Left cardiac atrium (tissue), 4 donors: Measurements from ENCODE around the gene SUGCT. TPM values are rescaled to one million over a fixed set of nuclear protein-coding genes. Genes with fewer than 3 reads are reported as not detected.
"Not testable (repeated sequence)": the region's sequence is repeated elsewhere in the genome, so short reads cannot be mapped to it uniquely, and the experiment has no call there.

Experiments used
- ATAC-seq, 2 donors: fragments of 200-7000 bp; cut with Tn5 transposase; one replicate each; pipeline ENCODE4 v1.9.1; 2020; ENCODE audit warnings: mild to moderate bottlenecking in 2 of 2, moderate library complexity in 2 of 2
- DNase-seq: peaks from one replicate; pipeline ENCODE4 v3.0.0-alpha.2; 2020
- intact Hi-C, 2 donors: fragments of 100-400 bp; cut with DNase I; formaldehyde crosslinking; loops; one replicate each; pipeline versions ENCODE4 v1.14.1 to v1.15.1; 2022 to 2023
- total RNA-seq, 2 donors: library from RNA; stranded (reverse); fragmentation: NEBNext Ultra II Directional; extraction: Animal tissue kit (Norgen Biotek cat#: 25700); gene quantifications; one replicate each; pipeline ENCODE4 v1.2.1, GENCODE V29; 2021
- donor health status: DM: no; HTN: yes; CAD: no.
- donor health status: DM: no; HTN: yes; CAD: no; lungs with severe emphysema.
- donor health status: DM: yes; HTN: yes; CAD: no.
- donor health status: Dilated cardiomyopathy.

Gene SUGCT
- total RNA-seq, 2 donors from 2014 or later, result 4.1 to 4.4 TPM

- intact Hi-C loops, result no loop called here
- DNase-seq (no peak), ATAC-seq (no peak)
These were observed 514.4 kb downstream of the SUGCT start for GRCh38 chr7:40649247-40649646.

DNA sequence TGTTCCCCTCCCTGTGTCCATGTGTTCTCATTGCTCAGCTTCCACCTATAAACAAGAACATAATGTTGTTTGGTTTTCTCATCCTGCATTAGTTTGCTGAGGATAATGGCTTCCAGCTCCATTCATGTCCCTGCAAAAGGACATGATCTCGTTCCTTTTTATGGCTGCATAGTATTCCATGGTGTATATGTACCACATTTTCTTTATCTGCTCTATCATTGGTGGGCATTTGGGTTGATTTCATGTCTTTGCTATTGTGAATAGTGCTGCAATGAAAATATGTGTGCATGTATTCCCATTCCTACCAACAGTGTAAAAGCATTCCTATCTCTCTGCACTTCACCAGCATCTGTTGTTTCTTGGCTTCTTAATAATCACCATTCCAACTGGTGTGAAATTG lies 516.1 kb downstream of the SUGCT start:
- DNase-seq, ATAC-seq: not testable (repeated sequence)

GRCh38 chr7:40654171-40654570 lies 519.4 kb downstream of the SUGCT start:
- no peak for DNase-seq
- intact Hi-C loops, result no loop called here

More for the DNA sequence above, 516.1 kb downstream of the SUGCT start:
- intact Hi-C loops, result not testable (repeated sequence)

GRCh38 chr7:40655426-40655825 lies 520.6 kb downstream of the SUGCT start:
- intact Hi-C loops, result no loop called here
- ATAC-seq (no peak), DNase-seq (no peak)

More at GRCh38 chr7:40654171-40654570, 519.4 kb downstream of the SUGCT start:
- ATAC-seq, result no peak

DNA sequence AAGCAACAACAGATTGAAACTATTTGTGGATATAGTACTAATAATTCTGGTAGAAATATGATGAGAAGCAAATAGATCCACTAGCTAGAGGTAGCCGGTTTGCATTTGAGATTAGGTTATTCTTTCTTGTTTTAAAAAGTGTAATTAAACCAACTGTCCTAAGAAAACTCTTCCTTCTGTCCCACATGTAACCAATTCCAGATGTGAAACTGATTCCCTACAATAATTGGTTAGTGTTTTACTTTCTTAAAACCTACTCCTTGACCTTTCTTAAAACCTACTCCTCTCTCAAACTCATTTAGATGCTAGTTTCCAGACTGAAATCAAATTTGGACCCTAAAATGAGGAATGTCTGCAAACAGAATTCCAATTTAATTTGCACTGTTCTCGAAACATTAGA lies 521.5 kb downstream of the SUGCT start:
- intact Hi-C loops, result no loop called here
- ATAC-seq (no peak), DNase-seq (no peak)

DNA sequence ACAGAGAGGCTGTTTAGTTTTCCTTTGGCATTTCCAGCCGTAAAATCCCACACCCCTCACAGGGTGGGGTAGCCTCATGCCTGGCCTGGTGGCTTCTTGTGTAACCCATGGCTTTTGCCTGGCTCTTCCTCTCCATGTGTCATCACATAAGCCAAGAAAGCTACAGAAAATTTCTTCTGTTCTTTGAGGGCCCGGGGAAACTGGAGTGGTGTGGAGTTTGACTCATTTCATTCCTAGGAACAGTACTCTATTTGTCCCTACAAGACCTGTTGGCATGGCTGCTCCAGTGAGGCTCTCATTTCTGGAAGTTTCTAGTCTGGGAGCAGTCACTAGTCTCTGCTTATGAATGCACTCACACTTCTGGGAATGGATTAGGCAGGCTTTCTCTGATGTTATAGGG lies 523.9 kb downstream of the SUGCT start:
- DNase-seq (no peak), ATAC-seq (no peak)
- intact Hi-C loops, result no loop called here

GRCh38 chr7:40659231-40659630 lies 524.4 kb downstream of the SUGCT start:
- DNase-seq, result no peak
- intact Hi-C loops, result no loop called here
- peak; percentile 70 to 86 for ATAC-seq

- intact Hi-C loops, result no loop called here
- no peak for DNase-seq
- ATAC-seq, result no peak
These were observed 538.5 kb downstream of the SUGCT start for GRCh38 chr7:40673285-40673684.

DNA sequence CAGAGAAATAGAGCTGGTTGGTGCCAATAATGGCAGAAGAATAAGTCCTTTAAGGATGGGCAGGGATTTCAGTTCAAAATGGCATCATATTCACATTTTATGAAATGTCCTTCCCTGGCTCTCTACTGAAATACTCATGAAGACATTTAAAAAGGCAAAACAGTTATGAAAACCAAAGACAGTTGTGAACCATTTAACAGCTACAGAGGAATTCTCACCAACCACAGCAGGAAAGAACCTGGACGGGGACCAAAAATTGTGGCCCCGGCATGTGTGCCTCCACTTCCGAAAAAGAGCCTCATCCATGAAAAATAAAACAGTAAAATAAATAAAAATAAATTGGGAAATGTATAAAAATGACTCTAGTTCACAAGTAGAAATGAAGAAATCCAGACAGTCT lies 539.5 kb downstream of the SUGCT start:
- ATAC-seq (no peak), DNase-seq (no peak)
- intact Hi-C loops, result no loop called here

DNA sequence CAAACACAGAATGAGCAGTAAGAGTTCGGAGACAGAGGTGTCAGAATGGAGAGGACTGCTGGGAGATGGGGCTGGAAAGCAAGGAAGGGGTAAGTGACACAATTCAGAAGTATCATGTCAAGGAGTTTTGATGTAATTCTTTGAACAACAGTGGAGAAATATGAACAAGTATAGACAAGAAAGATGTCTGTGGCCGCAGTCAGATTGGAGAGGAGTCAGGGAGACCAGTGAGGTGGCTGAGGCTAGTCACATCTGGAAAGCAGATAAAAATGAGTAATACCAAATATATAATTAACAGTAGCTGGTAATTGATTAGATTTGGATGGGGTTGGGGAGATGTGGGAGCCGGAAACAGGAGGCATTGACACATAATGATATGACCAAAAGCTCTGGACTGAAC lies 540.9 kb downstream of the SUGCT start:
- intact Hi-C loops, result no loop called here
- ATAC-seq (no peak), DNase-seq (no peak)

DNA sequence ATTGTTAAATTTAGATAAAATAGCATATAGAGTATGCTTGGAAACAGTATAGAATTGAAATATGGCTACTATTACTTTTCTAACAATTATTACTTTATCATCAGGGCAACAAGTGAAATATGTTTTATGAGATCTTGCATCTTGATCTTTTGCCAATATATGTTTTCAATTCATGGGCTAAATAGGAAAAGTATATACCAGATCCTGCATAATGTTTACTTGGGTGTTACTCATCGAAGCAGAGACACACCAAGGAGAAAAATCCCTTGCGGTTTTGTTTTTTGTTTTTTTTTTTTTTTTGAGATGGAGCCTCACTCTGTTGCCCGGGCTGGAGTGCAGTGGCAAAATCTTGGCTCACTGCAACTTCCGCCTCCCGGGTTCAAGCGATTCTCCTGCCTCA lies 541.4 kb downstream of the SUGCT start:
- no peak for DNase-seq
- no peak for ATAC-seq
- intact Hi-C loops, result no loop called here

DNA sequence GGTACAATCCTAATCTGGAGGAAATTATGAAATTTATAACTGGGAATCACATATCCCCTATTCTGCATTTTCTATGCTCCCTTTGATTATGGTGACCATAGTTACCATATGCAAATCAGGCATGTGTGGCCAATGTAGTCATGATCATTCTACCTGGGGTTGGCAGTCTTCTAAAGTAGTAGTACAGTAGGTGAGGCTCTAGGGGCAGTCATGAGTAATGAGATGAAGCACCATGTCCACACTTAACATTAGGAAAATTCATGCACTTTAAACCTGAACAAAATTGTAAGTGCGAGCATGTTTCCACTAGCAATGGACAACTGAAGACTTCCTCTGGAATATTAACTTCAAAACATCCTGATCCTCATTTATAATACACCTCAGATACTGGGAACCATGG lies 545.9 kb downstream of the SUGCT start:
- ATAC-seq (no peak), DNase-seq (no peak)
- intact Hi-C loops, result no loop called here

DNA sequence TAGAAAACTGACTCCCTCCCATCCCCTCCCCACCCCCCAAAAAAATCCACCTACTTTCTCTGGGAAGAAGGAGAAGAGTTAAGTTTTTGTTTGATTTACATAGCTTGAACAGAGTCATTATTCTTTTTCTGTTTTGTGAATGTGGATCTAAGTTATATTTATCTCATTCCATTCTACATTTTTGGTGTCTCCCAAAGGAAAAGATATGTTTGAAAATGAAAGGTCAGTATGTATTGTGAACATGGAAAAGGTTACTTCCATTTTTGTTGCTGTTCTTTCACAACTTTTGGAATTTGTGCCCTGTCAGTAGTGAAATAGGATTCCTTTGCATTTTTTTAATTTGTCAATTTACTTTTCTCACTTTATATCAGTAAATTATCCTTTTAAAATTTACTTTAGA lies 547.9 kb downstream of the SUGCT start:
- intact Hi-C loops, result no loop called here
- no peak for ATAC-seq
- no peak for DNase-seq

GRCh38 chr7:40694026-40694809 lies 559.4 kb downstream of the SUGCT start:
- DNase-seq (no peak), ATAC-seq (no peak)
- intact Hi-C loops, result no loop called here

DNA sequence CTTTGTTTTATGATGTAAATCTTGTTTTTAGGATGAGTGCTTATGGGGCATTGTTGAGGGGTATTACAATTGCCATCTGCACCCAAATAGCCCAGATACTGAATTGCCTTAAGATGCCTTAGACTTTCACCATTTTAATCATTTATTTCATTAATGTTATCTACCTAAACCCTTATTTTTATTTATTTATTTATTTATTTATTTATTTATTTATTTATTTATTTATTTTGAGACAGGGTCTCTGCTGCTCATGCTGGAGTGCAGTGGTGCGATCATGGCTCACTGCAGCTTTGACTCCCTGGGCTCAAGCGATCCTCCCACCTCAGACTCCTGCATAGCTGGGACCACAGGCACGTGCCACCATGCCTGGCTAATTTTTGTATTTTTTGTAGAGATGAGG lies 560.2 kb downstream of the SUGCT start:
- intact Hi-C loops, result no loop called here
- ATAC-seq, result no peak
- DNase-seq, result no peak

- no peak for DNase-seq
These were observed 562.8 kb downstream of the SUGCT start for GRCh38 chr7:40697653-40698052.

DNA sequence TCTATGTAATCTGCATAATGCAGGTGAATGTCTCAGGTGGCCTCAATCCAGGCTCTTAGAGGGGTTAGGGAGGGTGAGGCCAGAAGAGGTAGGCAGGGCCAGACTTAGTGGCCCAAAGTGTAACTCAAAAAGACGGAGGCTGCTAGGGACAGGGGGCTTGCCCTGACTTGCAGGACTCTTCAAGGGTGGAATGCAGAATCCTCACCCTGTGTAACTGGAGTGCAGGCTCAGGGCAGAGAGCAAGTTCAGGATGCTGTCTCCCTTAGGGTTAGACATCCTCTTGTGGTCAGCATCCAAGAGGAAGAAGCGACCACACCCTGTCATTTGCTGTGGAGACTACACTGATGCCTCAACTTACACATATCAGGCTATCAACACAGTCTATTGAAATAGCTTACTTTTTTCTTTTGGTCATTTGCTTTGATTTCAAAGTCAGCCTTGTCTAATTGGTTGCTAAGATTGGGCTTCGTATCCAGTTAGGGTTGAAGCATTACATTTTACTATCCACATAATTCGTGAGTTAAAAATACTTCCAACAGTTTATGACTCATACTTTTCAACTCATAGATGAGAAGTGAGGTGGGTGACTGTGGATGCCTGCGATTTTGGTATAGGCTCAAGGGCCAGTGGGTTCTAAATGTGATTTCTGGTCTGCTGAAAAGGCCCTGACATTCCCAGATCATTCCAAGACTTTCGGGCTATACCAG lies 563.6 kb downstream of the SUGCT start:
- intact Hi-C loops, result no loop called here
- DNase-seq (no peak), ATAC-seq (no peak)

More at GRCh38 chr7:40697653-40698052, 562.8 kb downstream of the SUGCT start:
- no peak for ATAC-seq
- intact Hi-C loops, result no loop called here

DNA sequence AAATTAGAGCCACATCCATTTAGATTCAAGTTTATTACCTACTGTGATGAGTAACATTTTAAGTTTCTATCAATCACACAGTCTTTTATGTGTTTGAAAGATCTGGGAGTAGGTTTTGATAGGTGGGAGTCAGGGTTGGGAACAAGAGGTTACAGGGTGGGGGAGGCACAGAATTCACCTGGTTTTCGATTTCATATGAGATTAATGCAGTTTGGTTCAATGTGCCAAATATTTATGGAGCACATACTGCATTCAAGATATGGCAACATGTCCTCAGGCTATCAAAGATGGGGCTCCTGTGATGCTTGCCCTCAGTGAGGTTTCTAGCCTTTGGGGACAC lies 564.1 kb downstream of the SUGCT start:
- ATAC-seq (no peak), DNase-seq (no peak)
- intact Hi-C loops, result no loop called here

- no peak for ATAC-seq
- intact Hi-C loops, result no loop called here
- no peak for DNase-seq
These were observed 566.0 kb downstream of the SUGCT start for GRCh38 chr7:40700653-40701421.

DNA sequence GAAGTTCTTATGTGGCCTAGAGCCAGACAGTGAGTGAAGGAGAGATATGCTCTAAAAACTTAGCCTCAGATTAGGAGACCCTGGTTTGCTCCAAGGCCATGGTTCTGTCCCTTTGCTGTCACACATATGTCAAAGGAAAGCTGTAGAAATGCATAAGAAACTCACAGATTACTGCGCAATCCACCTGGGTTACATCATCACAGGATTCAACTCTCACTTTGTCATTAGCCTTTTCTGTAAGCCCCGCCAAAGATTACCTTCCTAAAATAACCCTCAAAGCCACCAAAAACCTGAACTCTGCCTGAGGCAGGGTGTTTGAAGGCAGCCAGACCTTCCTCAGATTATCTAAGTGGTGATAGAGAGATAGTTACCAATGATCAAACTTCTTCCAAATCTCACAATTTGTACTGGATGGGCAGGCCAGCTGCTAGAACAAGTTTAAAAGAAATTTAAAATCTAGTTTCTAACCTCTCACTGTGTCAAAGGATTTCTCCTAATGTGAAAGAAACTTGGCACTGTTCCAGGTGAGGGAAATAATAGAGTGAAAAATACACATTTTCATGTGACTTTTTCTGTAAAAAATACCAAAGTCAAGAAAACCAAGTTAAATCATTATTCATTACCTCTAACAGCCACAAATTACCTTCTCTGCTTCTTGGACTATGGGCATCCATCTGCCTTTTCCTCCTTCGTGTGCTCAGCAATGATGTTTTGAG lies 567.2 kb downstream of the SUGCT start:
- intact Hi-C loops, result no loop called here
- ATAC-seq (no peak), DNase-seq (no peak)
